ENCODE results near the gene UGP2.
"Not testable (repeated sequence)": the region's sequence is repeated elsewhere in the genome, so short reads cannot be mapped to it uniquely, and the experiment has no call there.

UGP2 gene

DNA sequence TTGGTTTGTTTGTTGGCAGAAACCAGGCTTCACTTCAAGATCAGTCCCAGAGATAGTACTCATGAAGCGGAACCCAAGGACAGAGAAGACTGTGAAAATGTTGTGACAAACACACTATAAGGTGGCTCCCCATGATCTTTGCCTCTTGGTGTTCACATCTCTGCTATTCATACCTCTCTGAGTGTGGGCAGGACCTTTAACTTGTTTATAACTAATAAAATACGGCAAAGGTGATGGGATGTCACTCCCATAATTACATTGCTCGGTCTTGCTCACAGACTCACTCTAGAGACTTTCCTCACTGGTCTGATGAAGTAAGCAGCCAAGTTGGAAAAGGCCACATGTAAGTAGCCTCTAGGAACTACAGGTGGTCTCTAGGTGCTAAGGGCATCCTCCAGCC is 30.6 kb upstream of the UGP2 start:
- DNase-seq (ENCODE audit: extremely low read depth, low read depth) = no peak
- TF ChIP-seq, protein P1, sequence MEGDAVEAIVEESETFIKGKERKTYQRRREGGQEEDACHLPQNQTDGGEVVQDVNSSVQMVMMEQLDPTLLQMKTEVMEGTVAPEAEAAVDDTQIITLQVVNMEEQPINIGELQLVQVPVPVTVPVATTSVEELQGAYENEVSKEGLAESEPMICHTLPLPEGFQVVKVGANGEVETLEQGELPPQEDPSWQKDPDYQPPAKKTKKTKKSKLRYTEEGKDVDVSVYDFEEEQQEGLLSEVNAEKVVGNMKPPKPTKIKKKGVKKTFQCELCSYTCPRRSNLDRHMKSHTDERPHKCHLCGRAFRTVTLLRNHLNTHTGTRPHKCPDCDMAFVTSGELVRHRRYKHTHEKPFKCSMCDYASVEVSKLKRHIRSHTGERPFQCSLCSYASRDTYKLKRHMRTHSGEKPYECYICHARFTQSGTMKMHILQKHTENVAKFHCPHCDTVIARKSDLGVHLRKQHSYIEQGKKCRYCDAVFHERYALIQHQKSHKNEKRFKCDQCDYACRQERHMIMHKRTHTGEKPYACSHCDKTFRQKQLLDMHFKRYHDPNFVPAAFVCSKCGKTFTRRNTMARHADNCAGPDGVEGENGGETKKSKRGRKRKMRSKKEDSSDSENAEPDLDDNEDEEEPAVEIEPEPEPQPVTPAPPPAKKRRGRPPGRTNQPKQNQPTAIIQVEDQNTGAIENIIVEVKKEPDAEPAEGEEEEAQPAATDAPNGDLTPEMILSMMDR (IDR thresholded peaks at IDR 0.05; ENCODE audit: low read depth, low read length) = no peak

DNA sequence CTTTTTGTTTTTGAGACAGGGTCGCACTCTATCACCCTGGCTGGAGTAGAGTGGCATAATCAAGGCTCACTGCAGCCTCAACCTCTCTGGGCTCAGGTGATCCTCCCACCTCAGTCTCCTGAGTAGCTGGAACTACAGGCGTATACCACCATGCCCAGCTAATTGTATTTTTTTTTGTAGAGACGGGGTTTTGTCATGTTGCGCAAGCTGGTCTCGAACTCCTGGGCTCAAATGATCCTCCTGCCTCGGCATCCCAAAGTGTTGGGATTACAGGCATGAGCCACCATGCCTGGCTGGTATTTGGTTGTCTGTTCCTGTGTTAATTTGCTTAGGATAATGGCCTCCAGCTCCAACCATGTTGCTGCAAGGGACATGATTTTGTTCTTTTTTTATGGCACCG is 29.8 kb upstream of the UGP2 start:
- DNase-seq (ENCODE audit: extremely low read depth, low read depth) = not testable (repeated sequence)

DNA sequence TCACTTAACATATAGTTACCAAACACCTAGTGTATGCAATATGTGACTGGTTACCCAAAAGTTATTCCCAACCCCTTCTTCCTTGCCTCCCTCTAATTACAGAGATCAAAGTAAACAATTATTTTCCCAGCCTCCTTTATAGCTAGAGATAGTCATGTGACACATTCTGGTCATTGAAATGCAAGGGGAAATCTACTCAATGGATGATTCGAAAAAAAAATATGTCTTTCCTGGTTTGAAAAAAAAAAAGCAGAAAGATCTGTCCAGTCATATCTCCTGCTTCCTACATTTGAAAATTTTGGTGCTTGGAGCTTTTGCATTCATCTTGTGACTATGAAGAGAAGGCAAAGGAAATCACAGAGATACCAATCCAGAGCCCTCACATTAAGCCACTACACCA is 27.6 kb upstream of the UGP2 start:
- no peak for DNase-seq (ENCODE audit: extremely low read depth, low read depth)
- TF ChIP-seq, protein P1 (IDR thresholded peaks at IDR 0.05; ENCODE audit: low read depth, low read length) = no peak

DNA sequence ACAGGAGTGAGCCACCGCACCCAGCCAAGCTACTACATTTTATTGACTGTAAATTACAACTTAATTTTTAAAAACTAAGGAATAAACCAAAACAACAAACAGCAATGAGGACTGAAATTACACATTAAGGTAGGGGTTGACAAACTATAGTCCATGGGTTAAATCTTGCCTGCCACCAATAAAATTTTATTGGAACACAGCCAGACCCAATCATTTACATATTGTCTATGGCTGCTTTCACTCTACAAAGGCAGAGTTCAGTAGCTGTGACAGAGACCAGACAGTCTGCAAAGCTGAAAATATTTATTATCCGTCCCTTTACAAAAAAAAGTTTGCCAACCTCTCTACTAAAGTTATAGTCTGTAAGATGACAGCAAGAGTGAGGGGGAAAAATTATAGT is 24.3 kb upstream of the UGP2 start:
- TF ChIP-seq, protein P1 (IDR thresholded peaks at IDR 0.05; ENCODE audit: low read depth, low read length) = no peak
- DNase-seq (ENCODE audit: extremely low read depth, low read depth) = no peak

DNA sequence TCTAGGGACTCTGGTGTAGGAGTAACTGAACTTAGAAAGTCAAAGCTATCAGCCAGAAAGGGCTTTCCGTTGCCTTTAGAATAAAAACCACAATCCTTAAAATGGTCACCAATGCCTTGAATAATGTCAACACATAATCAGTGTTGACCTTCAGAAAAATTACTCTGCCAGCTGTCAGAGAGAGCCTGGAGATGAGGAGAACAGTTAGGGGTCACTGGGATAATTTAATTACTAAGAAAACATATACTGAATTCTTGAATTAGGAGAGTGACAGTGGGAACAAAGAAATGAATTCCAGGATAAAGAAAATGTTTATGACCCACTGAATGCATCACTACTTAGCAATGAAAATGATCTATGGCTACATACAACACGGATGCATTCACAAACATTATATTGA is 23.4 kb upstream of the UGP2 start:
- no peak for DNase-seq (ENCODE audit: extremely low read depth, low read depth)
- TF ChIP-seq, protein P1 (IDR thresholded peaks at IDR 0.05; ENCODE audit: low read depth, low read length) = no peak

DNA sequence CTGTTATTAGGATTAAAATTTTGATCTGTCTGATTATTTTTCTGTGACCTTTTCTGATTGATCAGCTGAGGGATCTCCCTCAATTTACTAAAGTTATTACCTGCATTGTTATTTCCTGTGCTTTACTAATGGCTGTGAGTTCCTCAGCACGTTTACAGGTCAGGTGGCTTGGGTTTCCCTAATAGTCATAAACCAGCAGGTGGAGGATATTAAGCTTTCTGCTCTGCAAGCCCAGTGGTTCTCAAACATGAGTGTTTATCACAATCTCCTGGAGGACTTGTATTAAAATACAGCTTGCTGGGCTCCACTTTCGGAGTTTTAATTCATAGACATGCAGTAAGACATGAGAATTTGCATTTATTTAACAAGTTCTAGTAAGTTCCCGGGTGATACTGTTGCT is 22.4 kb upstream of the UGP2 start:
- TF ChIP-seq, protein P1 (IDR thresholded peaks at IDR 0.05; ENCODE audit: low read depth, low read length) = no peak
- DNase-seq (ENCODE audit: extremely low read depth, low read depth) = no peak

DNA sequence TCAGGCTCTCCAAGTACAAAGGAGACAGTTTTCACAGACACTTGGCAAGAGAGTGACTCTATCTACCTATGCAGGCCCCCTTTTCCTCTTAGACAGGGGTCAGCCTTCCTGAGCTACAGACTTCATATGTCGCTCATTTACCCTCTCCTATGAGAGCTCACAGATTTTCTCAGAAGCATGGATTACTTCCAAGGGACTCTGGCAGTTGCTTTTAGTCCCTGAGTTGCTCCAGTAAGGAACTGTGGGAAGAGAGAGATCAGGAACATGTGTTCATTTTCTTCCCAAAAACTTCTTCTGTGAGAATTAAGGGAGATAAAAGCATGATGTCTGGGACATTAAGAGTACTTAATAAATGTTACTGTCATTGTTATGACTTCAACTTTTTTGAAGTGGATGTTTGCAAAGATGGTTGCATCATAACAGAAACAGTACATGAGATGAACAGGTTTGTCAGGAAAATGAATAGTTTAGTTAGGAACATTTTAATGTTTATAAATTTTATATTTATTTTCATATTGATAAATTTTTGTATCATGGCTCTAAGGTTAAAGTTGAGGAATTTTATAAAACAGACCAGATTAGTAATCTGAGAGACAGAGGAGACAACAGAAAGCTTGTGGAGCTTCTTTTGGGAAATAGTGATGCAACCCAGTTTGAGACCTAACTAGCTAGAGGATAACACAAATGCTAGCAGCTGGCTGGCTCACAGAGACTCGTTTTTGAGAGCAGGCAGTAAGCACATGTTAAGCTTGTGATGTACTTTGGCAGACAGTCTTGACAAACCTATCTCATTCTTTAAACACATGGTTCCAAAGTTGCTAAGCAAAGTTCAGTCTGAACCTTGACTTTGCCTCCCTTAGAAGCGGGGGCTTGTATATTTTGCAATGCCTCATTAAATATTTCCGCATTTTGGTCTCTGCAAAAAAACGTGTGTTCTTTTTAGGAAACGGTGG is 21.7 kb upstream of the UGP2 start:
- DNase-seq (ENCODE audit: extremely low read depth, low read depth) = no peak
- TF ChIP-seq, protein P1 (IDR thresholded peaks at IDR 0.05; ENCODE audit: low read depth, low read length) = no peak

DNA sequence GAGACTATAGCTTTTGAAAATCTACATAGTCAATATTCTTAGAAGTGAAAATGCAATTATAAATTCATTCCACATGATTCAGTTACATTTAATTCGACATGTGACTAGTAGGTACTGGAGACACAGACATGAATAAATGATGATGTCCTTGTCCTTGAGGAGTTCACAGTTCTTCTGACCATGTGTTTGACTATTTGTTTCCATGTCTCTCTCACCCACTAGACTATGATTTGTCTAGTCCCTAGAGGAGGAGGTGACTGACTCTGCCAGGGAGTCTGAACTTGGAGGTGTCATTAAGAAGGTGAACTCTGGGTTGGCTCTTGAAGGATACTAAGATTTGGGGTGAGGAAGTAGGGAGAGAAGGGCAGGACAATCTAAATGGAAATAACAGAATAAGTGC is 20.7 kb upstream of the UGP2 start:
- DNase-seq (ENCODE audit: extremely low read depth, low read depth) = no peak
- TF ChIP-seq, protein P1 (IDR thresholded peaks at IDR 0.05; ENCODE audit: low read depth, low read length) = no peak

All from AG09319 (cell line).